Measurements from ENCODE around the gene PABPC3.

Gene PABPC3

GRCh38 chr13:25112695-25113255 is 16.8 kb downstream of the PABPC3 start:
- no peak for DNase-seq

GRCh38 chr13:25114220-25114619 is 18.3 kb downstream of the PABPC3 start:
- peak; percentile 49 for DNase-seq

- DNase-seq: no peak
These were observed 20.1 kb downstream of the PABPC3 start for GRCh38 chr13:25116044-25116443.

GRCh38 chr13:25117312-25117711 is 21.4 kb downstream of the PABPC3 start:
- DNase-seq: no peak

GRCh38 chr13:25118378-25118905 is 22.5 kb downstream of the PABPC3 start:
- no peak for DNase-seq

GRCh38 chr13:25130944-25131343 is 35.0 kb downstream of the PABPC3 start:
- no peak for DNase-seq

GRCh38 chr13:25131881-25132420 is 36.0 kb downstream of the PABPC3 start:
- DNase-seq: no peak

- DNase-seq: no peak
These were observed 36.9 kb downstream of the PABPC3 start for GRCh38 chr13:25132751-25133390.

- DNase-seq: no peak
These were observed 40.0 kb downstream of the PABPC3 start for GRCh38 chr13:25135896-25136295.

GRCh38 chr13:25136880-25137787 is 41.2 kb downstream of the PABPC3 start:
- DNase-seq: no peak

GRCh38 chr13:25137788-25138115 is 41.8 kb downstream of the PABPC3 start:
- DNase-seq: no peak

GRCh38 chr13:25141042-25141441 is 45.1 kb downstream of the PABPC3 start:
- DNase-seq: no peak

GRCh38 chr13:25143706-25144105 is 47.8 kb downstream of the PABPC3 start:
- DNase-seq: no peak

GRCh38 chr13:25147638-25148401 is 51.9 kb downstream of the PABPC3 start:
- no peak for DNase-seq

GRCh38 chr13:25148402-25148771 is 52.5 kb downstream of the PABPC3 start:
- no peak for DNase-seq
